Upper lobe of right lung (tissue), 1 donor: Measurements from ENCODE around the gene GYPB. TPM values are rescaled to one million over a fixed set of nuclear protein-coding genes. Genes with fewer than 3 reads are reported as not detected.
"Not testable (repeated sequence)": the region's sequence is repeated elsewhere in the genome, so short reads cannot be mapped to it uniquely, and the experiment has no call there.

Experiments
- ATAC-seq: fragments of 200-7000 bp; cut with Tn5 transposase; one replicate; pipeline ENCODE4 v1.9.1; 2020; ENCODE audit warnings: mild to moderate bottlenecking, moderate library complexity
- DNase-seq: peaks from one replicate; pipeline ENCODE4 v3.0.0-alpha.2; 2020
- H3K27ac ChIP-seq: fragments of 200-600 bp; one replicate; pipeline ENCODE4 v1.8.0; 2022
- H3K27me3 ChIP-seq: fragments of 200-600 bp; one replicate; pipeline ENCODE4 v1.8.0; 2022; ENCODE audit warnings: mild to moderate bottlenecking
- H3K36me3 ChIP-seq: fragments of 200-600 bp; one replicate; pipeline ENCODE4 v1.8.0; 2022
- H3K4me1 ChIP-seq: fragments of 200-600 bp; one replicate; pipeline ENCODE4 v1.8.0; 2022
- H3K4me3 ChIP-seq: fragments of 200-600 bp; one replicate; pipeline ENCODE4 v1.8.0; 2022; ENCODE audit warnings: mild to moderate bottlenecking
- H3K9me3 ChIP-seq: fragments of 200-600 bp; one replicate; pipeline ENCODE4 v1.8.0; 2022
- CTCF ChIP-seq: fragments of 200-600 bp; IDR thresholded peaks from one replicate; pipeline ENCODE4 v1.8.0; 2022; ENCODE audit warnings: antibody characterized with exemption
- intact Hi-C: fragments of 100-400 bp; cut with DNase I; formaldehyde crosslinking; loops from one replicate; pipeline ENCODE4 v1.11.0; 2022
- total RNA-seq: library from RNA; stranded (reverse); fragmentation: NEBNext Ultra II Directional; extraction: Animal tissue kit (Norgen Biotek cat#: 25700); gene quantifications from one replicate; pipeline ENCODE4 v1.2.1, GENCODE V29; 2021
- donor health status: DM: no; HTN: yes; CAD: no; lungs with severe emphysema.

GYPB gene
- total RNA-seq, 1 donor from 2014 or later = not detected

- Histone ChIP-seq H3K27ac (no peak overlapping the region), H3K36me3 (no peaks in the 10 kb centered on the region), H3K4me1 (no peaks in the 10 kb centered on the region), H3K27me3 (no peaks in the 10 kb centered on the region), H3K4me3 (no peak overlapping the region), H3K9me3 (no peaks in the 10 kb centered on the region)
- DNase-seq (no peak), ATAC-seq (no peak)
- intact Hi-C loops = no loop called here
- TF ChIP-seq CTCF = no peak
Measured at GRCh38 chr4:143961075-143961474, 58.1 kb downstream of the GYPB start.

GRCh38 chr4:143955306-143955705 is 63.9 kb downstream of the GYPB start:
- H3K27ac ChIP-seq, H3K4me3 ChIP-seq, intact Hi-C loops, H3K27me3 ChIP-seq, ATAC-seq, H3K36me3 ChIP-seq, DNase-seq, H3K4me1 ChIP-seq, H3K9me3 ChIP-seq: not testable (repeated sequence)

GRCh38 chr4:143951458-143951972 is 67.7 kb downstream of the GYPB start:
- H3K9me3 ChIP-seq, H3K36me3 ChIP-seq, ATAC-seq, H3K27ac ChIP-seq, intact Hi-C loops, H3K4me1 ChIP-seq, DNase-seq, H3K27me3 ChIP-seq, H3K4me3 ChIP-seq: not testable (repeated sequence)

GRCh38 chr4:143950967-143951366 is 68.2 kb downstream of the GYPB start:
- DNase-seq, H3K36me3 ChIP-seq, intact Hi-C loops, H3K9me3 ChIP-seq, H3K4me3 ChIP-seq, ATAC-seq, H3K4me1 ChIP-seq, H3K27me3 ChIP-seq, H3K27ac ChIP-seq: not testable (repeated sequence)

GRCh38 chr4:143950185-143950584 is 69.0 kb downstream of the GYPB start:
- intact Hi-C loops, ATAC-seq: not testable (repeated sequence)

GRCh38 chr4:143947493-143947892 is 71.7 kb downstream of the GYPB start:
- intact Hi-C loops, ATAC-seq, H3K4me3 ChIP-seq, H3K9me3 ChIP-seq, H3K4me1 ChIP-seq, H3K27me3 ChIP-seq, H3K27ac ChIP-seq, H3K36me3 ChIP-seq, DNase-seq: not testable (repeated sequence)

More at GRCh38 chr4:143950185-143950584, 69.0 kb downstream of the GYPB start:
- not testable (repeated sequence) for H3K36me3 ChIP-seq, DNase-seq, H3K27me3 ChIP-seq, H3K4me1 ChIP-seq, H3K4me3 ChIP-seq, H3K9me3 ChIP-seq, H3K27ac ChIP-seq

Other genes starting within 250 kb of the GYPB start
- 3.2 TPM for gene GYPE, start 113.8 kb downstream of the GYPB start, total RNA-seq
- not detected for gene GYPA, start 121.3 kb upstream of the GYPB start, total RNA-seq